MM.1S (cell line): Measurements from ENCODE around the gene RDH14.

Experiments used
- EZH2phosphoT487 ChIP-seq: fragments of 300-600 bp; sonication (generic); IDR thresholded peaks from 2 replicates; pipeline ENCODE4 v1.6.1; 2018; ENCODE audit warnings: antibody characterized with exemption, low read length
- TF ChIP-seq, protein P1 (sequence below): fragments of 300-600 bp; sonication (generic); IDR thresholded peaks from 2 replicates; pipeline ENCODE4 v1.5.1; 2016; ENCODE audit warnings: antibody characterized with exemption, low read length, mixed read lengths

DNA sequence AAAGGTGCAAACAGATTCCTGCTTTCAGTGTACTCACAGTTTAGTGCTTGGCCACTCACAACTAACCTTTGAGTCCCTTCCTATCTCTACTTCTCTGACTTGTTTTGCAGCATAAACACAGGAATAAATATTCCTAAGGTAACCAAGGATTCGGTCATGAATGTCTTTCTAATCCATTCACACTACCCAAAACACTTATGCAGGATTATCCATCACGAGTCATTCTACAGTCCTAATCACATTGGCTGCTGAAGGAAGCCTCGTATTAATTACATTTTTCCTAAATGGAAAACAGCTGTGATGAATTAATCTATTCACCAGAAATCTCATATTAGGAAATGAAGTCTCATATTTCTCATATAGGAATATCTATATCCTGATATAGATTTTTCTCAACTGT is 16.3 kb downstream of the RDH14 start:
- TF ChIP-seq, protein P1, sequence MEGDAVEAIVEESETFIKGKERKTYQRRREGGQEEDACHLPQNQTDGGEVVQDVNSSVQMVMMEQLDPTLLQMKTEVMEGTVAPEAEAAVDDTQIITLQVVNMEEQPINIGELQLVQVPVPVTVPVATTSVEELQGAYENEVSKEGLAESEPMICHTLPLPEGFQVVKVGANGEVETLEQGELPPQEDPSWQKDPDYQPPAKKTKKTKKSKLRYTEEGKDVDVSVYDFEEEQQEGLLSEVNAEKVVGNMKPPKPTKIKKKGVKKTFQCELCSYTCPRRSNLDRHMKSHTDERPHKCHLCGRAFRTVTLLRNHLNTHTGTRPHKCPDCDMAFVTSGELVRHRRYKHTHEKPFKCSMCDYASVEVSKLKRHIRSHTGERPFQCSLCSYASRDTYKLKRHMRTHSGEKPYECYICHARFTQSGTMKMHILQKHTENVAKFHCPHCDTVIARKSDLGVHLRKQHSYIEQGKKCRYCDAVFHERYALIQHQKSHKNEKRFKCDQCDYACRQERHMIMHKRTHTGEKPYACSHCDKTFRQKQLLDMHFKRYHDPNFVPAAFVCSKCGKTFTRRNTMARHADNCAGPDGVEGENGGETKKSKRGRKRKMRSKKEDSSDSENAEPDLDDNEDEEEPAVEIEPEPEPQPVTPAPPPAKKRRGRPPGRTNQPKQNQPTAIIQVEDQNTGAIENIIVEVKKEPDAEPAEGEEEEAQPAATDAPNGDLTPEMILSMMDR: no peak
- no peak for TF ChIP-seq EZH2phosphoT487
